Measurements from ENCODE around the gene KRTAP4-3. TPM values are rescaled to one million over a fixed set of nuclear protein-coding genes. Genes with fewer than 3 reads are reported as not detected.
"Not testable (repeated sequence)": the region's sequence is repeated elsewhere in the genome, so short reads cannot be mapped to it uniquely, and the experiment has no call there.

KRTAP4-3 gene
- total and polyA plus RNA-seq, 7 donors = not detected

- Histone ChIP-seq H3K9me3 (no peaks in the 10 kb centered on the region), H3K27me3 (ENCODE audit: insufficient read depth in 3 of 3, low read length in 2 of 3) (peaks cover 0 to 2% (median 2%) of the 10 kb centered on the region in 3 donors), H3K4me3 (no peak overlapping the region), H3K27ac (no peak overlapping the region), H3K36me3 (ENCODE audit: insufficient read depth in 1 of 2, low read depth in 1 of 2) (no peaks in the 10 kb centered on the region), H3K4me1 (no peaks in the 10 kb centered on the region)
- intact Hi-C loops (cut with DNase I) = no loop called here
- no peak for TF ChIP-seq CTCF (IDR thresholded peaks at IDR 0.05)
- ATAC-seq (no peak), DNase-seq (no peak)
- 83 to 88% (median 87%) methylated on average over 4 of the region's 4 CpGs for WGBS, 3 donors
Observed at GRCh38 chr17:41150026-41150425, 18.0 kb downstream of the KRTAP4-3 start.

GRCh38 chr17:41149652-41149985, 18.4 kb downstream of the KRTAP4-3 start, which contains the start of gene KRTAP4-5:
Gene KRTAP4-5, minus strand, starts transcription at chr17:41149825. Its CDS starts 58 bp downstream, at chr17:41149767.
- intact Hi-C loops (cut with DNase I) = no loop called here
- H3K4me1 ChIP-seq = no peaks in the 10 kb centered on the region
- no peak for DNase-seq
- H3K27ac ChIP-seq = no peak within 1 kb of the TSS
- 55 to 58% (median 56%) methylated on average over 2 of the region's 2 CpGs for WGBS, 3 donors
- TF ChIP-seq CTCF (IDR thresholded peaks at IDR 0.05) = no peak
- ATAC-seq = no peak
- H3K9me3 ChIP-seq = no peaks in the 10 kb centered on the region
- H3K4me3 ChIP-seq = no peak within 1 kb of the TSS
- peaks cover 0 to 2% (median 0%) of the 10 kb centered on the region in 3 donors for H3K27me3 ChIP-seq (ENCODE audit: insufficient read depth in 3 of 3, low read length in 2 of 3)
- H3K36me3 ChIP-seq (ENCODE audit: insufficient read depth in 1 of 2, low read depth in 1 of 2) = no peaks in the 10 kb centered on the region

GRCh38 chr17:41148971-41149651, 18.9 kb downstream of the KRTAP4-3 start:
- ATAC-seq; H3K4me1 ChIP-seq; H3K27ac ChIP-seq; H3K9me3 ChIP-seq; DNase-seq; intact Hi-C loops (cut with DNase I); H3K36me3 ChIP-seq (ENCODE audit: insufficient read depth in 1 of 2, low read depth in 1 of 2); H3K4me3 ChIP-seq; H3K27me3 ChIP-seq (ENCODE audit: insufficient read depth in 3 of 3, low read length in 2 of 3): not testable (repeated sequence)
- WGBS, 3 donors = 74 to 76% (median 75%) methylated on average over 10 of the region's 10 CpGs

GRCh38 chr17:41147531-41148204, 20.4 kb downstream of the KRTAP4-3 start:
- Histone ChIP-seq H3K4me3 (no peak overlapping the region), H3K36me3 (ENCODE audit: insufficient read depth in 1 of 2, low read depth in 1 of 2) (no peaks in the 10 kb centered on the region), H3K27me3 (ENCODE audit: insufficient read depth in 3 of 3, low read length in 2 of 3) (peaks cover 0 to 2% (median 0%) of the 10 kb centered on the region in 3 donors), H3K4me1 (no peaks in the 10 kb centered on the region), H3K9me3 (peaks cover 6% of the 10 kb centered on the region), H3K27ac (no peak overlapping the region)
- no peak for TF ChIP-seq CTCF (IDR thresholded peaks at IDR 0.05)
- intact Hi-C loops (cut with DNase I) = no loop called here
- ATAC-seq = no peak
- DNase-seq = no peak
- 88 to 92% (median 89%) methylated on average over 2 of the region's 2 CpGs for WGBS, 3 donors

- DNase-seq = no peak
- intact Hi-C loops (cut with DNase I) = no loop called here
- no peaks in the 10 kb centered on the region for H3K36me3 ChIP-seq (ENCODE audit: insufficient read depth in 1 of 2, low read depth in 1 of 2)
- 85 to 87% (median 87%) methylated on average over 2 of the region's 2 CpGs for WGBS, 3 donors
- TF ChIP-seq CTCF (IDR thresholded peaks at IDR 0.05) = no peak
- ATAC-seq = no peak
- H3K9me3 ChIP-seq = peaks cover 6% of the 10 kb centered on the region
- no peak overlapping the region for H3K27ac ChIP-seq
- H3K27me3 ChIP-seq (ENCODE audit: insufficient read depth in 3 of 3, low read length in 2 of 3) = peaks cover 0 to 2% (median 0%) of the 10 kb centered on the region in 3 donors
- no peaks in the 10 kb centered on the region for H3K4me1 ChIP-seq
- no peak overlapping the region for H3K4me3 ChIP-seq
Observed at GRCh38 chr17:41145261-41145660, 22.8 kb downstream of the KRTAP4-3 start.
